Activated naive CD4-positive, alpha-beta T cell treated with anti-CD3 and anti-CD28 coated beads, Interleukin-2, amount 50 U/mL, for 72 hours (primary cell): Measurements from ENCODE around the gene AGRN. TPM values are rescaled to one million over a fixed set of nuclear protein-coding genes. Genes with fewer than 3 reads are reported as not detected.
"Not testable (repeated sequence)": the region's sequence is repeated elsewhere in the genome, so short reads cannot be mapped to it uniquely, and the experiment has no call there.

Experiments used
- ATAC-seq, 2 donors: fragments of 150-1000 bp; cut with Tn5 transposase; 2 replicates each; pipeline ENCODE4 v1.10.0; 2021; ENCODE audit warnings: mild to moderate bottlenecking in 2 of 2, moderate library complexity in 2 of 2
- DNase-seq, 2 donors: peaks; one replicate each; pipeline ENCODE4 v3.0.0; 2021 to 2022; ENCODE audit warnings: low spot score in 2 of 2
- H3K27ac Mint-ChIP-seq, 2 donors: one replicate each; pipeline ENCODE4 v1.8.0; 2022; ENCODE audit warnings: mild to moderate bottlenecking in 2 of 2, mixed read lengths in 2 of 2
- H3K36me3 Mint-ChIP-seq, 2 donors: one replicate each; pipeline ENCODE4 v1.8.0; 2022; ENCODE audit warnings: mixed read lengths in 2 of 2
- H3K9me3 Mint-ChIP-seq, 2 donors: one replicate each; pipeline ENCODE4 v1.8.0; 2022; ENCODE audit warnings: mixed read lengths in 2 of 2
- total RNA-seq, 2 donors: library from RNA; stranded (reverse); gene quantifications; one replicate each; pipeline ENCODE4 v1.2.3, GENCODE V29; 2022

Gene AGRN
- total RNA-seq, 2 donors from 2014 or later: 44.5 to 79.9 TPM

DNA sequence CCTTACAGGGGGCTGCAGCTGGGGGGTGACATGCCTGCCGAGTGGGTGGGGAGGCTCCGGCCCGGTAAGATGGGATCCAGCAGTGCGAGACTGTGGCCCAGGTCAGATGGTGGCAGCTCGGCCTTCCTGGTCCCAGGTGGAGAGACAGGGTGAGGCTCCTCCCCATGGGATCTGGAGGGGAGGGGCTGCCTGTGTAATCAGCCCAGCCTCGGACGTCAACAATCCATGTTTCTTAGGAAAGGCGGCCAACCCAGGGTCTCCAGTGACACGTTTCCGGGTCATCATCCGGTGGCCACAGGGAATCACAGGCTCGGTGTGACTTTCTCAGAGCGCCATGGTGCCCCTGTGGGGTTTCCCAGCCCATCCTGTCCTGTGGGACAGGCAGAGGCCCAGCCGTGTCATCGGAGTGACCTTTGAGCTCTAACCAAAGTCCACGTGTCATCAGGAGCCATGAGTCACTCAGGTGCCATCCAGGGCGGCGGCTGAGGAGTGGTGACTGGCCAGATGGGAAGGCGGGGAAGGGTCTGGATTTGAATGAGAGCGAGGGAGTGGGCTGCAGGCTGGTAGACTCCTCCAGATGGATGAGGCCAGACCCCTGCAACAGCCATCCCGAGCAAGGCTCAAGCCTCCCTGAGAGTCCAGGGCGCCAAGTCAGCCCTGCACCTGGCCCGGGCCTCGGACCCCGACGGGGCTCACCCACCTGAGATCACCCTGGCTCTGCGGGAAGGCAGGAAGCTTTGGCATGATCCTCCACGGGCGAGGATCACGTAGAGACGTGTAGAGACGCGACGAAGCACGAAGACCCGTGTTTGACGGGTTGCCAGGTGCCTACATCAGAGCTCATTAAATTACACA is 13.4 kb upstream of the AGRN start:
- Mint-ChIP-seq H3K9me3 (no peaks in the 10 kb centered on the region), H3K36me3 (no peaks in the 10 kb centered on the region), H3K27ac (no peak overlapping the region)
- no peak for DNase-seq
- peak in 1 of 2 donors; percentile 43 for ATAC-seq

DNA sequence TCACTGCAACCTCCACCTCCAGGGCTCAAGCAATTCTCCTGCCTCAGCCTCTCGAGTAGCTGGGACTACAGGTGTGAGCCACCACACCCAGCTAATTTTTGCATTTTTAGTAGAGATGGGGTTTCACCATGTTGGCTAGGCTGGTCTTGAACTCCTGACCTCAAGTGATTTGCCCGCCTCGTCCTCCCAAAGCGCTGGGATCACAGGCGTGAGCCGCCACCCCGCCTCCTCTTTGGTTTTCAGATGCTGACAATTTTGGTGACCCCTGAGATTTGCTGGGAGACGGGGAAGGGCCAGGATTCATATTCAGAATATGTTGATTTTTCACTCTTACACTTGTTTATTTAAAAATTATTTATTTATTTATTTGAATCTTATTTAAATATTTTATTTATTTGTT is 9.8 kb upstream of the AGRN start:
- not testable (repeated sequence) for H3K27ac Mint-ChIP-seq, ATAC-seq, H3K9me3 Mint-ChIP-seq, DNase-seq, H3K36me3 Mint-ChIP-seq

DNA sequence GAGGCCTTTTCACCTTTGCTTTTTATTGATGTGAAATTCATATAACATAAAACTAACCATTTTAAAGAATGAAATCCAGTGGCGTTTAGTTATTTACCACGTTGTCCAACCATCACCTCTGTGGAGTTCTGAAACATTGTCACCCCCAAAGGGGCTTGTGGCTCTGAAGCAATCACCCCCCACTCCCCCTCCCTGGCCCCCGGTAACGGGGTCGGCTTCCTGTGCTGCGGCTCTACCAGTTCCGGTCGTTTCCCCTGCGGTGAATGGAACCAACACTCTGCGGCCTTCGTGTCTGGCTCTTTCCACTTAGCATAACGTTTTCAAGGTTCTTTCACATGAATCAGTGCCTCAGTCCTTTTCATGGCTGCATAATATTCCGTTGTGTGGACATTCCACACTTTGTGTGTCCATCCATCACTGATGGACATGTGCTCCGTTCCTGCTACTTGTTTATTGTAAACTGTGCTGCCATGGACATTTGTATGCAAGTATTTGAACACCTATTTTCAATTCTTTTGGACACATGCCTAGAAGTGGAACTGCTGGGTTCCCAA is 8.4 kb upstream of the AGRN start:
- no peaks in the 10 kb centered on the region for H3K9me3 Mint-ChIP-seq
- ATAC-seq (no peak), DNase-seq (no peak)
- no peak overlapping the region for H3K27ac Mint-ChIP-seq
- peaks cover 0 to 10% of the 10 kb centered on the region in 2 donors for H3K36me3 Mint-ChIP-seq

DNA sequence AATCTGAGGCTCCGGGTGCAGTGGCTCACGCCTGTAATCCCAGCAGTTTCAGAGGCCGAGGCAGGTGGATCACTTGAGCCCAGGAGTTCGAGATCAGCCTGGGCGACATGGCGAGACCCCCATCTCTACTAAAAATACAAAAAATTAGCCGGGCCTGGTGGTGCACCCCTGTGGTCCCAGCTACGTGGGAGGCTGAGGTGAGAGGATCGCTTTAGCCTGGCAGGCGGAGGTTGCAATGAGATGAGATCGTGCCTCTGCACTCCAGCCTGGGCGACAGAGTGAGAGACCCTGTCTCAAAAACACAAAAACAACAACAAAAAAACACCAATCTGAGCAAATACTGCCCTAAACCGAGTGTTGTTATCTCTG is 7.2 kb upstream of the AGRN start:
- not testable (repeated sequence) for H3K36me3 Mint-ChIP-seq, DNase-seq, H3K9me3 Mint-ChIP-seq, ATAC-seq
- H3K27ac Mint-ChIP-seq: peak overlapping the region; percentile 93 to 94

DNA sequence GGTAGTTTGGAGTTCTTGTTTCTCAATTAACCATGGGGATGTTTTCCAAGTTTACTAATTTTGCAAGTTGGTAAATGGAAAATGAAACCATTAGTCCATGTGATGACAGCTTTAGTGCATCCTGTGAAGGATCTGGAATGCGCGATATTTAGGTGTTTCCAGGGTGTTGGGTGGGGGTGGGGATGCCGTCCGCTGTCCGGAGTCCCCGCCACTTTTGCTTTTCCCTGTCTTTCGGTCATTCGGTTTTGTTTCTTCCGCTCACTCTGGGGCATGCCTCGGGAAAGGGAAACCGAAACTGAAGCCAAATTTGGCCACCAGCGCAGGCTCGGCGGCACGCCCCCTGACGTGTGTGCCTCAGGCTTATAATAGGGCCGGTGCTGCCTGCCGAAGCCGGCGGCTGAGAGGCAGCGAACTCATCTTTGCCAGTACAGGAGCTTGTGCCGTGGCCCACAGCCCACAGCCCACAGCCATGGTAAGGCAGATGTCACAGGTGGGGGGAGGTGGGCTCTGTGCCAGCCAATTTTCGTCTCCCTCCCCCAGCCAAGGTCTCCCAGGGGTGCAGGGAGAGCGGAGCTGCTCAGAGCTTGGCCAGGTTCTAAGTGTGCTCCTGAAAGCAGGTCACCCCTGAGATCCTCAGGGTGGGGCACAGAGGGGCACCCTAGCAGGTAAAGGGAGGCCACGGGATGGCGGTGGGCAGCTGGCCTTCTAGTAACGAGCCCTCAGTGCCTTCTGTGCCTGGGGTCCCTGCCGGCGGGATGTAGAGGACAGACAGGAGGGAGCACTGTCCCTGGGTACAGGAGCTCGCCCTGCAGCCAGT is 6.6 kb upstream of the AGRN start, which contains the start of gene ISG15:
Gene ISG15 (plus strand): TSS at position 393 of the 817 bp plus-strand sequence. CDS start 77 bp downstream, at position 470.
- peak; percentile 93 to 96 for ATAC-seq

DNA sequence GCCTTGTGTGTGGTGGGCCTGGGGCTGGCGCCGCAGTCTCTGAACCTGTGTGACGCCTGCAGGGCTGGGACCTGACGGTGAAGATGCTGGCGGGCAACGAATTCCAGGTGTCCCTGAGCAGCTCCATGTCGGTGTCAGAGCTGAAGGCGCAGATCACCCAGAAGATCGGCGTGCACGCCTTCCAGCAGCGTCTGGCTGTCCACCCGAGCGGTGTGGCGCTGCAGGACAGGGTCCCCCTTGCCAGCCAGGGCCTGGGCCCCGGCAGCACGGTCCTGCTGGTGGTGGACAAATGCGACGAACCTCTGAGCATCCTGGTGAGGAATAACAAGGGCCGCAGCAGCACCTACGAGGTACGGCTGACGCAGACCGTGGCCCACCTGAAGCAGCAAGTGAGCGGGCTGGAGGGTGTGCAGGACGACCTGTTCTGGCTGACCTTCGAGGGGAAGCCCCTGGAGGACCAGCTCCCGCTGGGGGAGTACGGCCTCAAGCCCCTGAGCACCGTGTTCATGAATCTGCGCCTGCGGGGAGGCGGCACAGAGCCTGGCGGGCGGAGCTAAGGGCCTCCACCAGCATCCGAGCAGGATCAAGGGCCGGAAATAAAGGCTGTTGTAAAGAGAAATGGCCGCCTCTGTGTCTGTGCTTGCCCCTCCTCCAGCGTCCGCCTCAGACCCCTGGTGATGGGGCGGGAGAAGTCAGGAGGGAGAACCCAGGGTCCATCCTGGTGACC is 5.8 kb upstream of the AGRN start:
- H3K27ac Mint-ChIP-seq: peak overlapping the region; percentile 93 to 94
- ATAC-seq (no peak), DNase-seq (no peak)
- H3K36me3 Mint-ChIP-seq: peaks cover 5 to 10% of the 10 kb centered on the region in 2 donors
- H3K9me3 Mint-ChIP-seq: no peaks in the 10 kb centered on the region

More for the DNA sequence above, 6.6 kb upstream of the AGRN start, which contains the start of gene ISG15:
- Mint-ChIP-seq H3K9me3 (no peaks in the 10 kb centered on the region), H3K27ac (peak within 1 kb of the TSS; percentile 93 to 94), H3K36me3 (peaks cover 5 to 10% of the 10 kb centered on the region in 2 donors)
- DNase-seq: peak; percentile 83 to 92

DNA sequence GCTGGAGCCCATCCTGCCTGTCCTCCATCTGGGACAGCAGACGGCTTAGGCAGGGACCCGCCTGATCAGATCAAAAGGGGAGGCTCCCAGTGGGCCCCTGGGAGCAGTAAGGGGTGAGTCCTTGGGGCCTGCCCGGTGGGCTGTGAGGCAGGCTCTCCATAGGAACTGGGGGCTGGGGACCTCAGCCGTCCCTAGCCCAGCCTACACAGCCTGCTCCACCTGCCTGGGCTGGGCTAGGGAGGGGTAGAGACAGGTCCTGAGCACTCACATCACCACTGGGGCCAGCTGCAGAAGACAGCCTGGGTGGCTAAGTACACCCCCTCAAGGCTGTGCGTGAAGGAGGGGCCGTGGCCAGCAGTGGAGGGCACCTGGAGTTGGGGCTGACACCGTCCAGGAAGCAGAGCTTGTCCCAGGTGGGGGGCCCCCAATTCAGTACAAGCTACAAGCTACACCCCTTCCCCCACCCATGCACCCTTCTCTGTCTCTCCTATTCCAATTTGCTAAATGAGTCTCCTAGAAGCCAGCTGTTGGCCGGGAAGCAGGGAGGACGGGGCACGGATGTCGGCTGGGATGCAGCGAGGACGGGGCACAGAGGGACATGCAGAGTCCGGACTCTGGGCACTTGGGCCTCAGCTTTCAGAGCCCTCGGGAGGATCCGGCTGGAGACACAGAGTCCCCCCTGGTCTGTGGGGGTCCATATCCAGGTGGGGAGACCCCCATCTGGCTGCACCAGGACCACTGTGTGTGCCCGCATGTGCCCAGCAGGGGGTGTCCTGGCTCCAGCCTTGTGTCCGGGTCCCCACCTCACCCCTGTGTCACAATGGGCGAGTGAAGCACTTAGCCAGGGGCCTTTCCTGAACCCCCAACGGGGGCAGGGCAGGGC is 4.9 kb upstream of the AGRN start:
- DNase-seq: peak in 1 of 2 donors; percentile 57
- H3K9me3 Mint-ChIP-seq: no peaks in the 10 kb centered on the region
- peak overlapping the region in 1 of 2 donors; percentile 93 for H3K27ac Mint-ChIP-seq
- ATAC-seq: no peak
- peaks cover 5 to 10% of the 10 kb centered on the region in 2 donors for H3K36me3 Mint-ChIP-seq

DNA sequence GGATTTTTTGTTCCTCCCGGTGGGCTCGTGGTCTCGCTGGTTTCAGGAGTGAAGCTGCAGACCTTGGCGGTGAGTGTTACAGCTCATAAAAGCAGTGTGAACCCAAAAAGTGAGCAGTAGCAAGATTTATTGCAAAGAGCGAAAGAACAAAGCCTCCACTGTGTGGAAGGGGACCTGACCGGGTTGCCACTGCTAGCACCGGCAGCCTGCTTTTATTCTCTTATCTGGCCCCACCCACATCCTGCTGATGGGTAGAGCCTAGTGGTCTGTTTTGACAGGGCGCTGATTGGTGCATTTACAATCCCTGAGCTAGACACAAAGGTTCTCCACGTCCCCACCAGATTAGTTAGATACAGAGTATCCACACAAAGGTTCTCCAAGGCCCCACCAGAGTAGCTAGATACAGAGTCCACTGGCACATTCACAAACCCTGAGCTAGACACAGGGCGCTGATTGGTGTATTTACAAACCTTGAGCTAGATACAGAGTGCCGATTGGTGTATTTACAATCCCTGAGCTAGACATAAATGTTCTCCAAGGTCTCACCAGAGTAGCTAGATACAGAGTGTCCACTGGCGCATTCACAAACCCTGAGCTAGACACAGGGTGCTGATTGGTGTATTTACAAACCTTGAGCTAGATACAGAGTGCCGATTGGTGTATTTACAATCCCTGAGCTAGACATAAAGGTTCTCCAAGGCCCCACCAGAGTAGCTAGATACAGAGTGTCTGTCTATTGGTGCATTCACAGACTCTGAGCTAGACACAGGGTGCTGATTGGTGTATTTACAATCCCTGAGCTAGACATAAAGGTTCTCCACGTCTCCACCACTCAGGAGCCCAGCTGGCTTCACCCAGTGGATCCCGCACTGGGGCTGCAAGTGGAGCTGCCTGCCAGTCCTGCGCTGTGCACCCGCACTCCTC is 2.3 kb upstream of the AGRN start:
- H3K27ac Mint-ChIP-seq, H3K9me3 Mint-ChIP-seq, DNase-seq: not testable (repeated sequence)

DNA sequence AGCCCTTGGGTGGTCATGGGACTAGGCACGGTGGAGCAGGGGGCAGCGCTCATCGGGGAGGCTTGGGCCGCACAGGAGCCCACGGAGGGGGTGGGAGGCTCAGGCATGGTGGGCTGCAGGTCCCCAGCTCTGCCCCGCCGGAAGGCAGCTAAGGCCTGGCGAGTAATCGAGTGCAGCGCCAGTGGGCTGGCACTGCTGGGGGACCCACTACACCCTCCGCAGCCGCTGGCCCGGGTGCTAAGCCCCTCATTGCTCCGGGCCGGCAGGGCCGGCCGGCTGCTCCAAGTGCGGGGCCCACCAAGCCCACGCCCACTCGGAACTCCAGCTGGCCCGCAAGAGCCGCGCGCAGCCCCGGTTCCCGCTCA is 1.6 kb upstream of the AGRN start:
- H3K9me3 Mint-ChIP-seq, ATAC-seq, H3K27ac Mint-ChIP-seq, H3K36me3 Mint-ChIP-seq, DNase-seq: not testable (repeated sequence)

More for the DNA sequence above, 2.3 kb upstream of the AGRN start:
- H3K36me3 Mint-ChIP-seq, ATAC-seq: not testable (repeated sequence)

DNA sequence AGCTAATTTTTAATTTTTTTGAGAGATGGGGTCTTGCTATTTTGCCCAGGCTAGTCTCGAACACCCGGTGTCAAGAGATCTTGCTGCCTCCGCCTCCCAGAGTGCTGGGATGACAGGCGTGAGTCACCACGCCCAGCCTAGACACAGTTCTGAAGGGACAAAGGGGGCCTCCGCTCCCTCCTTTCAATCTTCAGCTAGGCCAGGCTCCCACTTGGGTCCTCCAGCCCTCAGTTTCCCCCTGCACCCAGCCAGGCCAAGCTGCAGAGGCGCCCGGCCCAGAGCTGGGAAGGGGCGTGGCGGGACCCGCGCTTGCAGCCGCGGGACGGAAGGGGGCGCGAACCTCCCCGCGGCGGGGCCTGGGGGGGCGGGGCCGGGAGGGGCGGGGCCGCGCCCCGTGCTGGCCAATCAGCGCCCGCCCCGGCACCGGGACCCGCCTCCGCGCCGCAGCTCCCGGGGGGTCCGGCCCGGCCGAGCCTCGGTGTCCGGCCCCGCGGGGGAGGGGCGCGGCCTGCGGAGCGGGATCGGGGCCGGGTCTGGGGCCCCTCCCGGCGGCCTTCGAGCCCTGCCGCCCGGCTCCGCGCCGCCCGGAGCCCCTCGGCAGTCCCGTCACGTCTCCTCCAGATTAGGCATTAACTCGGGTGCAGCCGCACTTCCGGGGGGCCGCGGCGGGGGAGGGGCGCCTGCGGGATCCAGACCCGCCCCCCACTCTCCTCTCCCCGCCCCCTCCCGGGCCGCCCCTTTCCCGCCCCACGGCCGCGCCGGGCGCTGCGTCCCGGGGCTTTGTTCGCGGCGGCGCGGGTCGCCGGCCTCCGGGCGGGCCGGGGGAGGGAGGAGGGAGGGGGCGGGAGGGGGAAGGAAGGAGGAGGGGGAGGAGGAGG is 559 bp upstream of the AGRN start:
- Mint-ChIP-seq H3K36me3 (peaks cover 0 to 5% of the 10 kb centered on the region in 2 donors), H3K9me3 (no peaks in the 10 kb centered on the region)
- ATAC-seq: peak; percentile 69 to 84

DNA sequence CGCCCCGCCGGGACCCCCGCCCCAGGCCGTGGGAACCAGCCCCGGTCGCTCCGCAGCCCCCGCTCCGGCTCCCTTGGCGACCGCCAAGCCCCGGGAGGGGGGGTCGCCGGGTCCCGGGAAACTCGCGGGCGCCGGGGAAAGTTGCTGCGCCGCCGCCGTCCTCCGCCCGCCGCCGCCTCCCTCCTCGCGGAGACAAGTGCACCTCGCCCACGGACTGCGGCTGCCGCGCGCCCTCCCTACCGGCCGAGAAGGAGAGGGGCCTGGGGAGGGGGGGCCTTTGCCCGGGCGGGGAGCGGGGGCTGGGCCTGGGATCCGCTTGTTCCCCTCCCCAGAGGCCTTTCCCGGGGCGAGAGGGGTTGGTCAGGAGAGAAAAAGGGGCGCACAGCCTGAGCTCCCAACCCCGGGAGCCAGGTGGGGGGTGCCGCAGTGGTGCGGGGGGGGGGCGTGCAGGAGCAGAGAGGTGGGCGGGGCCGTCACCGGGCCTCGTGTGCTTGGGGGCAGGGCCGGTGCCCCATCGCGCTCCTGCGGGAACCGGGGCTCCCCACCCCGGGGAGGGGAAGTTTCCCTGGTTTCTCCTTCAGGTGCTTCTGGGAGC is 592 bp downstream of the AGRN start:
- DNase-seq (no peak), ATAC-seq (no peak)
- Mint-ChIP-seq H3K27ac (no peak overlapping the region), H3K36me3 (peaks cover 0 to 5% of the 10 kb centered on the region in 2 donors), H3K9me3 (no peaks in the 10 kb centered on the region)

More for the DNA sequence above, 559 bp upstream of the AGRN start:
- peak; percentile 84 to 85 for DNase-seq
- no peak overlapping the region for H3K27ac Mint-ChIP-seq

DNA sequence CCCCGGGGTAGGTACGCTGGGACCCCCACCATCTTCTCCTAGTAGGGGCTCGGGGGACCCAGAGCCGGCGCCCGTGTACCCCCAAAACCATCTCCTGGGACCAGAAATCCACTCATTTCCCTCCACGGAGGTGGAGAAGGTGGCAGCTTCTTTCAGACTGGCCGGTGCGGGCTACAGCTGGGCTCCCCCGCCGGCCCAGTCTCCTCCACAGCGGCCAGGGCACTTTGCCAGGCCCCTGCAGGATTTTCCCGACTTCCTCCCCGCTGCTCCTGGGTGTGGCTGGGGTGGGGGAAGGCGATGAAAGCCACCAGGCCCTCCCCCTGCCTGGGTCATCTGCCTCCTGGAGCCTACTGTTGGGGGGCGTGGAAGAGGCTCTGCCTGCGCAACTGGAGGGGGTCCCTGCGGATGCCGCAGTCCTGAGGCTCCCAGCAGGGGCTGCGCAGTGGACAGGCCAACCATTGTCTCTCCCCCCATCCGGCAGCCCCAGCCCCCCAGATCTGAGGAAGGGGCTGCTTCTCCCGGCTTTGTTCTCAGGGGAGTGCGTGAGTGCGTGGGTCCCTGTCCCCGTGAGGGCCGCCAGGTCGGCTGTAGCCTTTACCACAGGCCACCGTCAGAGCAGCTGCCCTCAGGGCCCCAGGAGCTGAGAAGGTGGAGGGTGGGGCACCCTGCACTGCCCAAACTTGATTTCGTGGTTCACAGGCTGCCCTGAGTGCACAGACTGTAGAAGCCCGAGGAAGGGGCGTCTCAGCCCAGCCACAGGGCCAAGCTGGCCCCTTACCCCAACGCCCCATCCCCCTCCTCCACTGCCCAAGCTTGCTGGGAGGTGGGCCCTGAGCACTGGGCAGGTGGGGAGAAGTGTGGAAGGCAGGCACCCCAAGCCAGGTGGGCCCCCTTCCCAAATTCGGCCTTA is 1.3 kb downstream of the AGRN start:
- peaks cover 0 to 5% of the 10 kb centered on the region in 2 donors for H3K36me3 Mint-ChIP-seq
- no peak for ATAC-seq
- no peaks in the 10 kb centered on the region for H3K9me3 Mint-ChIP-seq
- no peak overlapping the region for H3K27ac Mint-ChIP-seq
- DNase-seq: no peak

DNA sequence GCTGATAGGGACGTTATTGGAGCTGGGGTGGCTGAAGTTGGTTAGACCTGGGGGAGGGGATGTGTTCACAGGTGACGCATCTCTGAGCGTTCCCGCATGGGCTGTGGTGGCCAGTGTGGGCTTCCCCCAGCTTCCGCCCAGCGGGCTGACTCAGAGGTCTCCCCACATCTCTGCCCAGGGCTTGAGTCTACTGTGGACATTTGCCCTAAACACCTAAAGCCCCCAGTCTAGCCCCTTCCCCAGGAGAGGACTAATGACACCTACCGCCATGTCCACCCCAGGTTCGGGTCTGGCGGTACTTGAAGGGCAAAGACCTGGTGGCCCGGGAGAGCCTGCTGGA is 2.0 kb downstream of the AGRN start:
- peak in 1 of 2 donors; percentile 15 for ATAC-seq
- no peak overlapping the region for H3K27ac Mint-ChIP-seq
- H3K9me3 Mint-ChIP-seq: no peaks in the 10 kb centered on the region
- H3K36me3 Mint-ChIP-seq: peaks cover 0 to 5% of the 10 kb centered on the region in 2 donors
- DNase-seq: no peak
